T1000 (cell line): Measurements from ENCODE around the gene PPIL3.

Experiments used
- DNase-seq: peaks from one replicate; lab custom pipeline; 2025; ENCODE audit warnings: mixed read lengths; lab: John Stamatoyannopoulos, UW

PPIL3 gene

DNA sequence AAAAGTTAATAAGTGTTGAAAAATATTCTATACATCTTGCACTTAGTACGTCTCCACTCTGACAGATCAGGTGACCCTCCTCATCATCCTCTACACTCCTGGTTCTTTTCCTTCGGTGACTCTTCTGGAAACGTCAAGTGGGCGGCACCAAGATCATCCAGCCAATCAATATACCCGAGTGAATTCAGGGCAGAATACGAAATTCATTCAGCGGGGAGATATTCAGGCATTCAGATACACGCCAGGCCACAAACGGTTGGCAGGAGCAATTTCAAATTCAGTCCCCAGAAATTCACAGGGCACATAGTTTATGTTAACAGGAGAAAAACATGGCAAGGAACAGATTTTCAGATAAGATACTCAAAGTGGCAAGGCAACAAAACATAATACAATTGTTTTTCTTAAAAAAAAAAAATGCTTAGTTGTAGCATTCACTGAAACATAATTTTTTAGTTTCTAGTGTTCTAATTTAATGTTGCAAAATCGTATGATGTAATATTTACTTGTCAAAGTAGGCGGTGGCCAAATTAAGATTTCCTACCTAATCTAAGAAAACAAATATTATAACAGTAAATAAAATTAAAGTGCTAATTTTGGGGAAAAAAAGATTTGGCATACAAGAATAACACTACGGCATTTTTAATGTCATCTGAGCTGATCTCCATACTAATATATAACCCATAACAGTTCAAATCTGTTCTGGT, 28.6 kb downstream of the PPIL3 start:
- no peak for DNase-seq

DNA sequence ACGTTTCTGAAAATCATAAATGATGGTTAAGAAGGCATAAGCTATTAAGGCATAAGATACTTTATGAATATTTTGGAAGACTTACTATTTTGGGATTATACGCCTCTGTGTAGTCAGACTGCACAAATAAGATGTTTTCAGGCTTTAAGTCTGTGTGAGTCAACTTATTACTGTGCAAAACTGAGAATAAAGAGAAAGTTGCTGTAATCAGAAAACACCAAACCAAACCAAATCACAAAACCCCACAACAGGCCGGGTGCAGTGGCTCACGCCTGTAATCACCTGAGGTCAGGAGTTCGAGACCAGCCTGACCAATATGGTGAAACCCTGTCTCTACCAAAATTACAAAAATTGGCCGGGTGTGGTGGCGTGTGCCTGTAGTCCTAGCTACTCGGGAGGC, 32.1 kb downstream of the PPIL3 start:
- no peak for DNase-seq

DNA sequence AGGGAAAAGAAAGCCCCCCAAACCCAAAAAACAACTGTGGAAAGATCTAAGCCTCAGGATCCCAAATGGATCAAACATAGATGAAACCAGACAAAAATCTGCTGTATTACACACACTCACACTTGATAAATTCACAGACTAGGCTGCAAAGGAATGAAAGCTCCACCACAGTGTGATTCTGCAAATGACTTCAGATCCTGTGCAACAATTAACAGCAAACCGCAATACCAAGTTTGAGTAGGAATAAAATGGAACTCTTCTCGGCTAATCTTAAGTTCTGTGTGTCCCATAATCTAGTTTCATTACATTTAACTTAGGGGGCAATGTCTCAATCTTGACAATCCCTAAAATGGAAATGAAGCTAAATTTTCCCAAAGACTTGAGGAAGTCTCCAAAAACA, 36.3 kb downstream of the PPIL3 start:
- no peak for DNase-seq

- no peak for DNase-seq
Observed at GRCh38 chr2:200851398-200852248, 37.3 kb downstream of the PPIL3 start.

GRCh38 chr2:200850512-200851256, 38.2 kb downstream of the PPIL3 start:
- no peak for DNase-seq

DNA sequence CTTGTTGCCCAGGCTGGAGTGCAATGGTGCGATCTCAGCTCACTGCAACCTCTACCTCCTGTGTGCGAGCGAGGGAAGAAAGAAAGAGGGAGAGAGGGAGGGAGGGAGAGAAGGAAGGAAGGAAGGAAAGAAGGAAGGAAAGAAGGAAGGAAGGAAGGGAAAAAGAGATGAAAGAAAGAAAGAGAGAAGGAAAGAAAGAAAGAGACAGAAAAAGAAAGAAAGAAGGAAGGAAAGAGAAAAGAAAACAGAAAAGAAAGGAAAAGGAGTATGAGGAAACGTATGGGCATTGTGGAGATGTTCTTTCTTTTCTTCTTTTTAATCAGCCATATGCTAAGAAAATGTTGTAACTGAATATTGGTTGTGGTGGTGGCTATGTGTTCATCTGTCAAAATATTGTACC, 40.9 kb downstream of the PPIL3 start:
- DNase-seq: no peak

GRCh38 chr2:200847269-200847668, 41.6 kb downstream of the PPIL3 start:
- DNase-seq: no peak

- DNase-seq: no peak
Observed at GRCh38 chr2:200845669-200846325, 43.1 kb downstream of the PPIL3 start.

GRCh38 chr2:200845194-200845593, 43.7 kb downstream of the PPIL3 start:
- DNase-seq: no peak

DNA sequence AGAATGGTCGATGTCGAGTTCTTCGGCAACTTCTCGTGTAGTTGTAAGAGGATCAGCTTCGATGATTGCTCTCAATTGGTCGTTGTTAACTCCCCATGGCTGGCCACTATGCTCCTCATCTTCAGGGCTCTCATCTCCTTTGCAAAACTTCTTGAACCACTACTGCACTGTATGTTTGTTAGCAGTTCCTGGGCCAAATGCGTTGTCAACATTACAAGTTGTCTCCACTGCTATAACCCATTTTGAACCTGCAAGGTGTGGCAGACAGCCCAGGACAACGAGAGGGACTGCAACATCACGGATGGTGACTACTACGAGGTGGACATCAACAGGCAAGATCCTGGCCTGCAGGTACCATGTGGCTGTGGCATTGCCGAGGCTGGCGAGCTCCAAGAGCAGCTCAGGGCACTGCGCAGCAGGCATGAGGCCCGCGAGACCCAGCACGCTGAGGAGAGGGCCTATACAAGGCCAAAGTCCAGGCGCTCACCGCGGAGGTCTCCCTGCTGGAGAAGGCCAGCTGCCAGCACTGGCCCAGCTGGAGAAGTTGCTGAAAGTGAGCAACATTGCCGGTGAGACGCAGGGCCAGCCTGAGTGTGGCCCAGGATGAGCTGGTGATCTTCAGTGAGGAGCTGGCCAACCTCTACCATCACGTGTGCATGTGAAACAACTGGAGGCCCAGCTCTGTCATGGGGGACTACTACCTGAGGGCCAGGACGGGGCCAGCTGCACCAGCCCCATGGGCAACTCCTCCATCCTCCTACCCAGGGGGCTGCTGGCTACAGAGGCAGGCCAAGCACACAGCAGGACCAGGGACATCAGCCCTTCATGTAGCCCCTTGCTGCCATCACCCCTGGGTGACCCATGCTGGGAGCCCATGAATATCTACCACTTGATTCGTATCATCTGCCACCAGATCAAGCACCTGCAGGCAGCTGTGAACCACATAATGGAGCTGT, 44.6 kb downstream of the PPIL3 start:
- DNase-seq: no peak

DNA sequence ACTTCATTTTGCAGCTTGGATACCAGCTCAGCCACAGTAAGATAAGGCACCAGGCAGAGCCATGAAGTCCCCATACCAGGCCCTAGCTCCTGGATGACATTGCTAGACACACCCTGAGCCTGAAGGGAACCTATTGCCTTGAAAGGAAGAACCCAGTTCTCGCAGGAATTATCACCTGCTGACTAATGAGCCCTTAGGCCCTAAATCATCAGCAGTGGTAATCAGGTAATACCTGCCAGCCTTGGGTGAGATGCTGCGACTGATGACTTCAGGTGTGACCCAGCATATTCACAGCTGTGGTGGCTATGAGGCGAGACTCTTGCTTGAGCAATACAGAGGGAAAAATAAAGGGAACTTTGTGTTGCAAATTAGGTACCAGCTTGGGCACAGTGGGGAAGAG, 49.4 kb downstream of the PPIL3 start:
- DNase-seq: no peak

DNA sequence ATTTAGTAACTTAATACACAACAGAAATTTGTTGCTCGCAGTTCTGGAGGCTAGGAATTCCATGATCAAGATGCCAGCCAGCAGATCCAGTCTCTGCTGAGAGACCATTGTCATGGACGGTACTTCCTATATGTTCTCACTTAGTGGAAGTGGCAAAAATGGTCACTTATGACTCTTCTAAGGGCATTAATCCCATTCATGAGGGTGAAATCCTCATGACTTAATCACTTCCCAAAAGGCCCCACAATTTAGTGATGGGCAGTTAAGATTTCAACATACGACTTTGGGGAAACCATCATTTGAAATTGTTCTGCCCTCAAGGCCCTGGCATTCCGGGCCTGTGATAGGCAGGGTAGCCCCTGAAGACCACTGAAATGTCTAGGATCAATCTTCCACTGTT, 54.2 kb downstream of the PPIL3 start:
- DNase-seq: no peak

DNA sequence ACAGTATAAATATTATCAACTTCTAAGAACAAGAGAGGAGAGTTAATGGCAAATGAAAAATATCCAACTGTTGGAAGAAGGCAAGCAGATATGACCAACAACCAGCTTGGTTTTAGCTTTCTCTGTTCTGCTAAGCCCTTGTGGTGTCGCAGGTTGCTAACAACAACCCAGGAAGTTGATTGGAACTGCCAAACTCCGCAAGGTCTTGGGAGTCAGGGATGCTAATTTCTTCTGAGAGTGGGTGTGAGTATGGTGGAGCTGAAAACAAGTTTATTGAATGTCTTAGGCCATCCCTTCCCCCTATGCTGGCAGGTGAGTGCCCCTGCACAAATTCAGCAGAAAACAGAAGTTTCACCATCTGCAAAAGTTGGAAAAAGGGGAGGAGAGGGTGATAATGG, 59.6 kb downstream of the PPIL3 start:
- no peak for DNase-seq

- no peak for DNase-seq
Observed at GRCh38 chr2:200828572-200829257, 60.2 kb downstream of the PPIL3 start.

DNA sequence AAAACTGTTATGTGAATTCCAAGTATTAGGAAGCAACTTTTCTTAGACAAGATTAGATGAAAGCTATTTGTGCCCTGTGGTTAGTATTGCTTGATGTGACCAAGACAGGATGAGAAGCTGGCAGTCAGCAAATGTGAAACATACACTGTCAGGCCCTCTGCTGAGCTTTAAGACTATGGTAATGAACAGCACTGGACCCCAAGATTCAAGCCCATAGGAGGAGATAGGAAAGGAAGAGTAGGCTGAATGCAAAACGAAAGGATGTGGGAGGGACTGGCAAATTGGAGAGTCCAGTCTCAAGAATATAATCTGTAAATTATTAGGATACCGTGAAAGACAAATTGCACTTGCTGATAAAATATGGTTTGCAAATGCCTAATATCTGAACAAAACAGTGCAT, 60.8 kb downstream of the PPIL3 start:
- no peak for DNase-seq

DNA sequence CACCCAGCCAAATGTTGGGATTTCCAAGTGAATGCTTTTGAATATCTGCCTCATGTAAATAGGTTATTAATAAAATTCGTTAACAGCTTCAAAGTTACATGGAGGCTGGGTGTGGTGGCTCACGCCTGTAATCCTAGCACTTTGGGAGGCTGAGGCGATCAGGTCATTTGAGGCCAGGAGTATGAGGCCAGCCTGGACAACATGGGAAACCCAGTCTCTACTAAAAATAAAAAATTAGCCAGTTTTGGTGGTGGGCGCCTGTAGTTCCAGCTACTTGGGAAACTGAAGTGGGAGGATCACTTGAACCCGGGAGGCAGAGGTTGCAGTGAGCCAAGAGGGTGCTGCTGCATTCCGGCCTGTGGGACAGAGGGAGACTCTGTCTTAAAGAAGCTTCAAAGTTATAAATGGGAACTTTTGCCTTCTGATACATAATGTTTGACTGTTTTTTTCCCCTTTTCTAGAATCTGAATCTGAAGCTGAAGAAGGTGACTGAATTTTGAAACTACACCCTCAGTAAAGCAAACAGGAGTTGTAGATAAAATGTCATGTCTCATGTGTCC, 67.1 kb downstream of the PPIL3 start:
- no peak for DNase-seq
